ENCODE results near the gene RNU6-8.

Gene RNU6-8

GRCh38 chr14:32183151-32184058 is 19.7 kb downstream of the RNU6-8 start:
- TF ChIP-seq, protein P1, sequence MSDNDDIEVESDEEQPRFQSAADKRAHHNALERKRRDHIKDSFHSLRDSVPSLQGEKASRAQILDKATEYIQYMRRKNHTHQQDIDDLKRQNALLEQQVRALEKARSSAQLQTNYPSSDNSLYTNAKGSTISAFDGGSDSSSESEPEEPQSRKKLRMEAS (IDR thresholded peaks at IDR 0.05), result no peak
- TF ChIP-seq EGR1 (IDR thresholded peaks at IDR 0.05) (no peak), FOXM1 (IDR thresholded peaks at IDR 0.05; ENCODE audit: borderline replicate concordance, low read depth) (no peak), RAD21 (IDR thresholded peaks at IDR 0.05; ENCODE audit: low read depth) (no peak), CEBPB (IDR thresholded peaks at IDR 0.05) (no peak), TCF12 (IDR thresholded peaks at IDR 0.05; ENCODE audit: low read depth) (no peak), EP300 (IDR thresholded peaks at IDR 0.05; ENCODE audit: borderline replicate concordance) (no peak), NFIC (IDR thresholded peaks at IDR 0.05) (no peak), CREB1 (IDR thresholded peaks at IDR 0.05; ENCODE audit: low read depth) (no peak), YY1 (IDR thresholded peaks at IDR 0.05; ENCODE audit: low read depth) (no peak), ZBTB7A (IDR thresholded peaks at IDR 0.05; ENCODE audit: low read depth) (no peak), TAF1 (IDR thresholded peaks at IDR 0.05; ENCODE audit: low read depth) (no peak), USF1 (IDR thresholded peaks at IDR 0.05) (no peak), TEAD4 (IDR thresholded peaks at IDR 0.05) (no peak)
- TF ChIP-seq, protein P2, sequence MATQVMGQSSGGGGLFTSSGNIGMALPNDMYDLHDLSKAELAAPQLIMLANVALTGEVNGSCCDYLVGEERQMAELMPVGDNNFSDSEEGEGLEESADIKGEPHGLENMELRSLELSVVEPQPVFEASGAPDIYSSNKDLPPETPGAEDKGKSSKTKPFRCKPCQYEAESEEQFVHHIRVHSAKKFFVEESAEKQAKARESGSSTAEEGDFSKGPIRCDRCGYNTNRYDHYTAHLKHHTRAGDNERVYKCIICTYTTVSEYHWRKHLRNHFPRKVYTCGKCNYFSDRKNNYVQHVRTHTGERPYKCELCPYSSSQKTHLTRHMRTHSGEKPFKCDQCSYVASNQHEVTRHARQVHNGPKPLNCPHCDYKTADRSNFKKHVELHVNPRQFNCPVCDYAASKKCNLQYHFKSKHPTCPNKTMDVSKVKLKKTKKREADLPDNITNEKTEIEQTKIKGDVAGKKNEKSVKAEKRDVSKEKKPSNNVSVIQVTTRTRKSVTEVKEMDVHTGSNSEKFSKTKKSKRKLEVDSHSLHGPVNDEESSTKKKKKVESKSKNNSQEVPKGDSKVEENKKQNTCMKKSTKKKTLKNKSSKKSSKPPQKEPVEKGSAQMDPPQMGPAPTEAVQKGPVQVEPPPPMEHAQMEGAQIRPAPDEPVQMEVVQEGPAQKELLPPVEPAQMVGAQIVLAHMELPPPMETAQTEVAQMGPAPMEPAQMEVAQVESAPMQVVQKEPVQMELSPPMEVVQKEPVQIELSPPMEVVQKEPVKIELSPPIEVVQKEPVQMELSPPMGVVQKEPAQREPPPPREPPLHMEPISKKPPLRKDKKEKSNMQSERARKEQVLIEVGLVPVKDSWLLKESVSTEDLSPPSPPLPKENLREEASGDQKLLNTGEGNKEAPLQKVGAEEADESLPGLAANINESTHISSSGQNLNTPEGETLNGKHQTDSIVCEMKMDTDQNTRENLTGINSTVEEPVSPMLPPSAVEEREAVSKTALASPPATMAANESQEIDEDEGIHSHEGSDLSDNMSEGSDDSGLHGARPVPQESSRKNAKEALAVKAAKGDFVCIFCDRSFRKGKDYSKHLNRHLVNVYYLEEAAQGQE (IDR thresholded peaks at IDR 0.05; ENCODE audit: low read depth), result no peak

- TF ChIP-seq CEBPB (IDR thresholded peaks at IDR 0.05), result no peak
- TF ChIP-seq RAD21 (IDR thresholded peaks at IDR 0.05; ENCODE audit: low read depth), result no peak
- no peak for TF ChIP-seq USF1 (IDR thresholded peaks at IDR 0.05)
- no peak for TF ChIP-seq CREB1 (IDR thresholded peaks at IDR 0.05; ENCODE audit: low read depth)
- TF ChIP-seq, protein P1 (IDR thresholded peaks at IDR 0.05), result no peak
Measured at GRCh38 chr14:32171469-32171868, 31.6 kb downstream of the RNU6-8 start.

DNA sequence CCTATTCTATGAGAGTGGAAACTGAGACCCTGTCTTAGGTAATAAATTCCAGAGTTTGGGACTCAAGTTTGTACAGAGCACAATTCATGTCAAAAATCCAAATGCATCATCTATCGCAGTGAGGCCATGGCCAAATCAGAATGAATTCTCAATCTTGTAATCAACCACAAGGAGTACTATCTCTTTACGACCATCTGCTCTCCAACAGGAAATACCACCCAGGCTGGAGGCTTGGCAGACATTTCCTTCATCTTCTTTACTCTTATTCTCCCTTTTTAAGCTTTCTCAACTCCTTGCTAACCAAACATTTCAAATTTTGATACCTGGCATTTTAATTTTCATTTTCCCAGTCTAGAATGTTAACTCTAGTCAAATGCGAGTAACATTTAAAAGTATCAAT is 33.9 kb downstream of the RNU6-8 start:
- TF ChIP-seq ZBTB7A (IDR thresholded peaks at IDR 0.05; ENCODE audit: low read depth), result no peak
- TF ChIP-seq CREB1 (IDR thresholded peaks at IDR 0.05; ENCODE audit: low read depth), result no peak
- TF ChIP-seq, protein P1 (IDR thresholded peaks at IDR 0.05), result no peak
- no peak for TF ChIP-seq CEBPB (IDR thresholded peaks at IDR 0.05)
- TF ChIP-seq, protein P2 (IDR thresholded peaks at IDR 0.05; ENCODE audit: low read depth), result no peak
- TF ChIP-seq NFIC (IDR thresholded peaks at IDR 0.05), result no peak
- no peak for TF ChIP-seq TCF12 (IDR thresholded peaks at IDR 0.05; ENCODE audit: low read depth)
- no peak for TF ChIP-seq YY1 (IDR thresholded peaks at IDR 0.05; ENCODE audit: low read depth)
- no peak for TF ChIP-seq FOXM1 (IDR thresholded peaks at IDR 0.05; ENCODE audit: borderline replicate concordance, low read depth)
- TF ChIP-seq TAF1 (IDR thresholded peaks at IDR 0.05; ENCODE audit: low read depth), result no peak
- TF ChIP-seq EGR1 (IDR thresholded peaks at IDR 0.05), result no peak
- no peak for TF ChIP-seq RAD21 (IDR thresholded peaks at IDR 0.05; ENCODE audit: low read depth)
- TF ChIP-seq USF1 (IDR thresholded peaks at IDR 0.05), result no peak

GRCh38 chr14:32167907-32168306 is 35.2 kb downstream of the RNU6-8 start:
- TF ChIP-seq TCF12 (IDR thresholded peaks at IDR 0.05; ENCODE audit: low read depth), result no peak
- no peak for TF ChIP-seq RAD21 (IDR thresholded peaks at IDR 0.05; ENCODE audit: low read depth)
- no peak for TF ChIP-seq EP300 (IDR thresholded peaks at IDR 0.05; ENCODE audit: borderline replicate concordance)
- TF ChIP-seq NFIC (IDR thresholded peaks at IDR 0.05), result no peak
- TF ChIP-seq, protein P1 (IDR thresholded peaks at IDR 0.05), result no peak
- TF ChIP-seq, protein P2 (IDR thresholded peaks at IDR 0.05; ENCODE audit: low read depth), result no peak
- no peak for TF ChIP-seq FOXM1 (IDR thresholded peaks at IDR 0.05; ENCODE audit: borderline replicate concordance, low read depth)
- TF ChIP-seq TAF1 (IDR thresholded peaks at IDR 0.05; ENCODE audit: low read depth), result no peak
- no peak for TF ChIP-seq YY1 (IDR thresholded peaks at IDR 0.05; ENCODE audit: low read depth)
- no peak for TF ChIP-seq CREB1 (IDR thresholded peaks at IDR 0.05; ENCODE audit: low read depth)
- no peak for TF ChIP-seq ZBTB7A (IDR thresholded peaks at IDR 0.05; ENCODE audit: low read depth)
- no peak for TF ChIP-seq USF1 (IDR thresholded peaks at IDR 0.05)
